ENCODE data around the gene ANKRD27. TPM values are rescaled to one million over a fixed set of nuclear protein-coding genes. Genes with fewer than 3 reads are reported as not detected.
"Not testable (repeated sequence)": the region's sequence is repeated elsewhere in the genome, so short reads cannot be mapped to it uniquely, and the experiment has no call there.

Gene ANKRD27
- total RNA-seq, 4 donors from 2014 or later, result 14.7 to 44.3 (median 34.6) TPM

DNA sequence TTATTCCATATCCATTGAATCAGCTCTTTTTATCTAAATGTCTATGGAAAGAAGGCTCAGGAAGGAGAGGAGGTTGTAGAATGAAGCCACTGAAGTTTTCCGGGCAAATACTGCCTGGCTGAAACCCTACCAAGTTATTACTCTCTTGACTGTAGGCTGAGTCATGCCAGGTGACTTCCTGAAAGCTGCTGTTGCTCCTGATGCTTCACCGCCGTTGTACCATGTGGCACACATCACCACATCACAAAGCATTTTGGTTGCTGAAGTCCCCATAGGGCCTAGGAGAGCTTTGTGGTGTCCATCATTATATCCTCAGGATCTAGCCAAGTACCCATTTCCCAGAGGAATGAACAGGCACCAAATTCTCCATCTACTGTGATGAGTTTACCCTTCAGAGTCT, 33.5 kb upstream of the ANKRD27 start:
- in situ Hi-C loops (cut with MboI; ENCODE audit: low pct_ligation_motif_present in 1 of 4, low pct_unique_long_range_greater_than_20kb in 1 of 4, low sequenced_read_pairs in 3 of 4) (no loop called here), intact Hi-C loops (cut with DNase I; ENCODE audit: low total_unique reads) (no loop called here)
- TF ChIP-seq, protein P1, sequence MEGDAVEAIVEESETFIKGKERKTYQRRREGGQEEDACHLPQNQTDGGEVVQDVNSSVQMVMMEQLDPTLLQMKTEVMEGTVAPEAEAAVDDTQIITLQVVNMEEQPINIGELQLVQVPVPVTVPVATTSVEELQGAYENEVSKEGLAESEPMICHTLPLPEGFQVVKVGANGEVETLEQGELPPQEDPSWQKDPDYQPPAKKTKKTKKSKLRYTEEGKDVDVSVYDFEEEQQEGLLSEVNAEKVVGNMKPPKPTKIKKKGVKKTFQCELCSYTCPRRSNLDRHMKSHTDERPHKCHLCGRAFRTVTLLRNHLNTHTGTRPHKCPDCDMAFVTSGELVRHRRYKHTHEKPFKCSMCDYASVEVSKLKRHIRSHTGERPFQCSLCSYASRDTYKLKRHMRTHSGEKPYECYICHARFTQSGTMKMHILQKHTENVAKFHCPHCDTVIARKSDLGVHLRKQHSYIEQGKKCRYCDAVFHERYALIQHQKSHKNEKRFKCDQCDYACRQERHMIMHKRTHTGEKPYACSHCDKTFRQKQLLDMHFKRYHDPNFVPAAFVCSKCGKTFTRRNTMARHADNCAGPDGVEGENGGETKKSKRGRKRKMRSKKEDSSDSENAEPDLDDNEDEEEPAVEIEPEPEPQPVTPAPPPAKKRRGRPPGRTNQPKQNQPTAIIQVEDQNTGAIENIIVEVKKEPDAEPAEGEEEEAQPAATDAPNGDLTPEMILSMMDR (IDR thresholded peaks at IDR 0.05), result no peak
- TF ChIP-seq POLR2AphosphoS5 (IDR thresholded peaks at IDR 0.05) (no peak), EP300 (IDR thresholded peaks at IDR 0.05; ENCODE audit: low read depth) (no peak), POLR2A (IDR thresholded peaks at IDR 0.05) (no peak)
- no peaks in the 10 kb centered on the region for H3K27me3 ChIP-seq
- no peak overlapping the region for H3K27ac ChIP-seq
- H3K4me1 ChIP-seq, result no peaks in the 10 kb centered on the region
- H3K9me3 ChIP-seq, result peaks cover 8 to 11% of the 10 kb centered on the region in 2 donors
- 50 to 65% methylated on average over 3 of the region's 3 CpGs for WGBS, 2 donors (ENCODE audit: low coverage in 1 of 2)
- peaks cover 0 to 33% (median 7%) of the 10 kb centered on the region in 4 donors for H3K36me3 ChIP-seq
- no peak for DNase-seq
- no peak overlapping the region for H3K4me3 ChIP-seq

GRCh38 chr19:32704006-32704405, 29.0 kb upstream of the ANKRD27 start:
- H3K27ac ChIP-seq; in situ Hi-C loops (cut with MboI; ENCODE audit: low pct_ligation_motif_present in 1 of 4, low pct_unique_long_range_greater_than_20kb in 1 of 4, low sequenced_read_pairs in 3 of 4); H3K4me3 ChIP-seq; DNase-seq; H3K27me3 ChIP-seq; intact Hi-C loops (cut with DNase I; ENCODE audit: low total_unique reads): not testable (repeated sequence)
- Histone ChIP-seq H3K9me3 (peaks cover 8 to 11% of the 10 kb centered on the region in 2 donors), H3K36me3 (peaks cover 0 to 17% (median 6%) of the 10 kb centered on the region in 4 donors), H3K4me1 (peaks cover 5 to 14% (median 8%) of the 10 kb centered on the region in 4 donors)
- 83 to 100% methylated on average over 1 to 2 of the region's 2 CpGs for WGBS, 2 donors (ENCODE audit: low coverage in 1 of 2)

DNA sequence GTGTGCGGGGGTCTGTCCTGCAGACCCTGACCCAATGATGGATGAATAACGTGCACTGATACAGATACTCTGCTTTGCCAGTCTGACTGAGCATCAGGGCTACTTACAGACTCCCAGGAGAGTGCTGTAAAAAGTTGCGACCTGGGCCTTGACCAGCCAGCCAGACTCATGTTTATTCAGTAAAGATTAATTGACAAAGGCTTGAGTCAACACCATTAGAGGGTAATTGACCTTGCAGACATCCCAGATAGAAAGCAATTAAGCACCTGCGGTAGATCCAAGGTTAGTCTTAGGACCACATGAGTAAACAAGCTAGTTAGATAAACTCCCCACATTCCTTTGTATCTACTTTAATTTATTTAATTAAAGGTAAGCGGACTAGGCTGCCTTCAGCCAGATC, 27.0 kb upstream of the ANKRD27 start:
- Histone ChIP-seq H3K4me3 (no peak overlapping the region), H3K4me1 (peaks cover 5 to 14% (median 8%) of the 10 kb centered on the region in 4 donors), H3K36me3 (peaks cover 0 to 19% (median 9%) of the 10 kb centered on the region in 4 donors), H3K27me3 (no peaks in the 10 kb centered on the region), H3K27ac (no peak overlapping the region), H3K9me3 (peaks cover 8 to 11% of the 10 kb centered on the region in 2 donors)
- in situ Hi-C loops (cut with MboI; ENCODE audit: low pct_ligation_motif_present in 1 of 4, low pct_unique_long_range_greater_than_20kb in 1 of 4, low sequenced_read_pairs in 3 of 4) (no loop called here), intact Hi-C loops (cut with DNase I; ENCODE audit: low total_unique reads) (no loop called here)
- TF ChIP-seq POLR2A (IDR thresholded peaks at IDR 0.05) (no peak), POLR2AphosphoS5 (IDR thresholded peaks at IDR 0.05) (no peak), EP300 (IDR thresholded peaks at IDR 0.05; ENCODE audit: low read depth) (no peak)
- TF ChIP-seq, protein P1 (IDR thresholded peaks at IDR 0.05), result no peak
- WGBS, 2 donors (ENCODE audit: low coverage in 1 of 2), result 50 to 61% methylated on average over 2 to 5 of the region's 5 CpGs
- no peak for DNase-seq

DNA sequence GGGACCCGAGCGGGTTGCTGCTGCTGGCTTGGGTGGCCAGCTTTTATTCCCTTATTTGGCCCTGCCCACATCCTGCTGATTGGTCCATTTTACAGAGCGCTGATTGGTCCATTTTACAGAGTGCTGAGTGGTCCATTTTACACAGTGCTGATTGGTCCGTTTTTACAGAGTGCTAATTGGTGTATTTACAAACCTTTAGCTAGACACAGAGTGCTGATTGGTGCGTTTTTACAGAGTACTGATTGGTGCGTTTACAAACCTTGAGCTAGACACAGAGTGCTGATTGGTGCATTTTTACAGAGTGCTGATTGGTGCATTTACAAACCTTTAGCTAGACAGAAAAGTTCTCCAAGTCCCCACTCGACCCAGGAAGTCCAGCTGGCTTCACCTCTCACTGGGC, 25.1 kb upstream of the ANKRD27 start:
- 60 to 94% methylated on average over 3 to 7 of the region's 7 CpGs for WGBS, 2 donors (ENCODE audit: low coverage in 1 of 2)
- not testable (repeated sequence) for H3K27ac ChIP-seq

DNA sequence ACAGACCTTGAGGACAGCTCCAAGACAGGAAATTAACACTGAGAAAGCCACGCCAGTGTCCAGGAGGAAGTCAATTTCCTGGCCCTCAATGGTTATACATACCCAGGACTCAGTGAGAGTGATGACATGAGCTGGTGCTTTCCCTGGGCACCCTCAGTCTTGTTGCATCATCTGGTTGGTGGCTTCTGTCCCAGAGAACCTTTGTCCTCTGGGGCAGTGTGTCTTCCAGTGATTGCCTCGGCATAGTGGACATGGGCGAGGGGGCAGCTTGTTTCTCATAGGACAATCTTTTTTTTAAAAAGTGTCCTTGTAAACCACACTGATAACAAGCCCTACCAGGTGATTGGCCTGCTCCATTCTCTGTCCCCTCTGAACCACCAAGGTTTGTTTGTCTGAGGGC, 21.8 kb upstream of the ANKRD27 start:
- intact Hi-C loops (cut with DNase I; ENCODE audit: low total_unique reads); DNase-seq; H3K36me3 ChIP-seq; in situ Hi-C loops (cut with MboI; ENCODE audit: low pct_ligation_motif_present in 1 of 4, low pct_unique_long_range_greater_than_20kb in 1 of 4, low sequenced_read_pairs in 3 of 4); H3K9me3 ChIP-seq; H3K4me3 ChIP-seq; H3K27me3 ChIP-seq; H3K27ac ChIP-seq: not testable (repeated sequence)
- WGBS, 2 donors (ENCODE audit: low coverage in 1 of 2), result 67 to 80% methylated on average over 1 to 3 of the region's 3 CpGs
- peaks cover 17 to 42% (median 30%) of the 10 kb centered on the region in 4 donors for H3K4me1 ChIP-seq

More for the DNA sequence above, 25.1 kb upstream of the ANKRD27 start:
- H3K27me3 ChIP-seq; DNase-seq; intact Hi-C loops (cut with DNase I; ENCODE audit: low total_unique reads); in situ Hi-C loops (cut with MboI; ENCODE audit: low pct_ligation_motif_present in 1 of 4, low pct_unique_long_range_greater_than_20kb in 1 of 4, low sequenced_read_pairs in 3 of 4); H3K4me3 ChIP-seq: not testable (repeated sequence)
- Histone ChIP-seq H3K9me3 (peaks cover 8 to 11% of the 10 kb centered on the region in 2 donors), H3K36me3 (peaks cover 0 to 19% (median 9%) of the 10 kb centered on the region in 4 donors), H3K4me1 (peaks cover 5 to 23% (median 10%) of the 10 kb centered on the region in 4 donors)

DNA sequence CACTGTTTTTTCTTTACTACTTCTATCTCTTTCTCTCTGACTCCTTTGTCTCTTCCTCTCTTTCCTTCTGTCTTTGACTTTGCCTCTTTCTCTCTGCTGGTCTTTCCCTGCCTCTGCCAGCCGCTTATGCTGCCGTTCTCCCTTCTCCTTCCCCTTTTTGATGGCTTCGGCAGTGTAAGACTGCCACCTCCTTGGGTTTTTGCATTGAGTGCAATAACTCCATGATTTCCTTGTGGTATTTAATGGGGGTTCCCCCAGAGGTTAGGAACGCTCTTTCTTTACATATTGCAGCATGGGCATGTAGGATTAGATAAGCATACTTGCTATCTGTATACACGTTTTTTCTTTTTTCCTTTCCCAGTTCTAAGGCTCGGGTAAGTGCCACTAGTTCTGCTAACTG, 20.5 kb upstream of the ANKRD27 start:
- H3K4me3 ChIP-seq; H3K36me3 ChIP-seq; DNase-seq; H3K9me3 ChIP-seq; in situ Hi-C loops (cut with MboI; ENCODE audit: low pct_ligation_motif_present in 1 of 4, low pct_unique_long_range_greater_than_20kb in 1 of 4, low sequenced_read_pairs in 3 of 4); H3K27me3 ChIP-seq; intact Hi-C loops (cut with DNase I; ENCODE audit: low total_unique reads); H3K27ac ChIP-seq: not testable (repeated sequence)
- 68 to 78% methylated on average over 6 of the region's 6 CpGs for WGBS, 2 donors (ENCODE audit: low coverage in 1 of 2)
- H3K4me1 ChIP-seq, result peaks cover 20 to 46% (median 37%) of the 10 kb centered on the region in 4 donors

GRCh38 chr19:32694851-32695250, 19.9 kb upstream of the ANKRD27 start:
- H3K27me3 ChIP-seq; H3K36me3 ChIP-seq; H3K27ac ChIP-seq; H3K4me3 ChIP-seq; in situ Hi-C loops (cut with MboI; ENCODE audit: low pct_ligation_motif_present in 1 of 4, low pct_unique_long_range_greater_than_20kb in 1 of 4, low sequenced_read_pairs in 3 of 4); H3K9me3 ChIP-seq; intact Hi-C loops (cut with DNase I; ENCODE audit: low total_unique reads); DNase-seq: not testable (repeated sequence)
- 30 to 53% methylated on average over 2 of the region's 2 CpGs for WGBS, 2 donors (ENCODE audit: low coverage in 1 of 2)
- H3K4me1 ChIP-seq, result peaks cover 22 to 51% (median 40%) of the 10 kb centered on the region in 4 donors

DNA sequence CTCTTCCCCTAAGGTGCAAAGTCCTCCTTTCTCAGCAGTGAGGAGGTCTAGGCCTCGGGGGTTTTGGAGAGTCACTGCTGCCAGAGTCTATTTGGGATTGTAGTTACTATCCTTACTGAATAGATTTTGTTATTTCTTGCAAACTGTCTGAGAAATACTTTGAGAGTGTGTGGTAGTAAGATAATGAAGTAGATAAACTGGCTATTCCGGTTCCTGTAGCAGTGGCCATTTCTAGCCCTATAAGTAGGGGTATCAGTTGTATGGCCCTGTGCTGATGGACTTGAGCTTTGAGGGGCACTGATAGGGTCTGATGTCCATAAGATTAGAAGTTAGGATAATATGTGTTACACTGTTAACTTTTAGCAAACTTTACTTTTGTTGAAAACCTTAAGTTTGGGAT, 19.3 kb upstream of the ANKRD27 start:
- in situ Hi-C loops (cut with MboI; ENCODE audit: low pct_ligation_motif_present in 1 of 4, low pct_unique_long_range_greater_than_20kb in 1 of 4, low sequenced_read_pairs in 3 of 4); H3K36me3 ChIP-seq; DNase-seq; H3K9me3 ChIP-seq; intact Hi-C loops (cut with DNase I; ENCODE audit: low total_unique reads); H3K27me3 ChIP-seq: not testable (repeated sequence)
- Histone ChIP-seq H3K4me3 (peak overlapping the region in 2 of 4 donors; percentile 6 to 62), H3K27ac (peak overlapping the region; percentile 51 to 59 (median 54)), H3K4me1 (peaks cover 22 to 51% (median 40%) of the 10 kb centered on the region in 4 donors)
- 41 to 50% methylated on average over 1 to 2 of the region's 2 CpGs for WGBS, 2 donors (ENCODE audit: low coverage in 1 of 2)
